Thymus (tissue), 11 donors: ENCODE results near the gene ZNF292. TPM values are rescaled to one million over a fixed set of nuclear protein-coding genes. Genes with fewer than 3 reads are reported as not detected.
A peak's percentile ranks its signal among the peaks of the same experiment; 100 is the strongest.

Source experiments
- DNase-seq, 9 donors: peaks; one replicate each; pipeline ENCODE4 v3.0.0-alpha.2; 2013; ENCODE audit warnings: low spot score in 9 of 9, low read depth in 6 of 9, missing footprints in 1 of 9
- H3K27ac ChIP-seq, 2 donors: one replicate each; pipeline ENCODE4 v1.5.1; 2013; ENCODE audit warnings: control low read depth in 1 of 2, low read depth in 1 of 2, low read length in 1 of 2, mild to moderate bottlenecking in 1 of 2, moderate library complexity in 1 of 2
- H3K27me3 ChIP-seq, 2 donors: one replicate each; pipeline ENCODE4 v1.5.1; 2013; ENCODE audit warnings: low read length in 1 of 2; ENCODE audit not compliant: control insufficient read depth in 2 of 2, insufficient read depth in 1 of 2
- H3K36me3 ChIP-seq, 2 donors: one replicate each; pipeline ENCODE4 v1.5.1; 2013; ENCODE audit warnings: low read length in 1 of 2, mild to moderate bottlenecking in 1 of 2, moderate library complexity in 1 of 2; ENCODE audit not compliant: control insufficient read depth in 2 of 2, insufficient read depth in 2 of 2
- H3K4me1 ChIP-seq, 2 donors: one replicate each; pipeline ENCODE4 v1.5.1; 2013; ENCODE audit warnings: low read length in 2 of 2; ENCODE audit not compliant: control insufficient read depth in 2 of 2, insufficient read depth in 2 of 2
- H3K4me3 ChIP-seq, 2 donors: one replicate each; pipeline ENCODE4 v1.5.1; 2013; ENCODE audit warnings: low read length in 2 of 2, control low read depth in 1 of 2, mild to moderate bottlenecking in 1 of 2
- H3K9me3 ChIP-seq, 2 donors: one replicate each; pipeline ENCODE4 v1.5.1; 2013; ENCODE audit warnings: low read length in 1 of 2, mild to moderate bottlenecking in 1 of 2; ENCODE audit not compliant: control insufficient read depth in 2 of 2, insufficient read depth in 1 of 2
- WGBS: extraction: QIAGEN DNeasy Blood & Tissue Kit; methylation state at CpG from one replicate; pipeline ENCODE4 v1.1.7; 2013; 5-methylcytosine and 5-hydroxymethylcytosine counted together
- polyA plus RNA-seq: library from polyadenylated mRNA; stranded (reverse); fragments of 200-250 nt; gene quantifications from one replicate; pipeline ENCODE4 v1.2.3, GENCODE V29; 2013
- total RNA-seq: library from RNA; stranded (reverse); fragments of 120-200 nt; gene quantifications from one replicate; pipeline ENCODE4 v1.2.4, GENCODE V29; 2013
- donor health status: healthy.

Gene ZNF292
- total and polyA plus RNA-seq, 2 donors: 10.9 to 33.1 TPM

DNA sequence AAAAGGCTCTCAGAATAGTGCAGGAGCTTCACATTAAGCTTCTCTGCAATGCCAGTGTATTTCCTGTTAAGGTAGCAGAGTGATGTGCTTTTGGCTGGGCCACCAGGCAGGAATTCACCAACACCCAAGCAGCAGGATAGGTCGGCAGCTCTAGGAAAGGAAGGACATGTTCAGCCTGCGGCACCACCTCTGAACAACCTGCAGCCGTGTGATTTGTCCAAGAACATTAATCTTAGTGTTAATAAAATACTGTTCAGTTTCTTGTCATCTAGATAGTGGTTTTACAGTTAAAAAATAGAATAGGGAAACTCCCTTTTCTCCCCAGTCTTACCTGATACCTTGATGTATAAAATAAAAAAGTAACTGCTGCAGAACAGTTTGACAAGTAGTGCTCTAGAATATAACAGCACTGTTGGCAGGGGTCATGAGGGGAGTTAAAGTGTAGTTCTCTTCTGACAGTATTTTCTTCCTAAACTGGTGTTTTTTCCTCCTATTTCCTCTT, 18.8 kb downstream of the ZNF292 start:
- Histone ChIP-seq H3K9me3 (no peaks in the 10 kb centered on the region), H3K4me1 (peaks cover 0 to 5% of the 10 kb centered on the region in 2 donors), H3K27me3 (no peaks in the 10 kb centered on the region), H3K27ac (peak overlapping the region in 1 of 2 donors; percentile 61), H3K4me3 (no peak overlapping the region), H3K36me3 (peaks cover under 1 to 5% of the 10 kb centered on the region in 2 donors)
- DNase-seq: no peak
- 43% methylated on average over 3 of the region's 3 CpGs for WGBS

DNA sequence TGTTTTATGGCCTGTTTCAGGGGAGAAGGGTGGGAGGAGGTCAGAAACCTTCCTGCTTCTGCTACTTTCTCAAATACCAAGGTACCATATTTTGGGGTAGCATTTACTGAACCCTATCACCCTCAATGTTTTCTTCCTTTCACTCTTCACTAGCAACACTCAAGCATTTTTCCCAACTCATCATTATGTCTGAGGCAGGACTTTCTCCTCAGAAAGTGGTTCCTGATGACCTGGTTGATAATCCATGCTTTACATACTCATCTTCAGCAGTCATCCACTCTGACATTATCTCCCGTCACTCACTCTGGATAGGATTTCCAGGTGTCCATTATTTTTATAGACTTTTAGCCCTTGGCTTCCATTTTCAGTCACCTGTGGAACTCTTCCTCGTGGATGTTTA, 21.1 kb downstream of the ZNF292 start:
- H3K27me3 ChIP-seq: no peaks in the 10 kb centered on the region
- H3K27ac ChIP-seq: no peak overlapping the region
- no peak for DNase-seq
- peaks cover 0 to 5% of the 10 kb centered on the region in 2 donors for H3K4me1 ChIP-seq
- H3K9me3 ChIP-seq: no peaks in the 10 kb centered on the region
- H3K36me3 ChIP-seq: peaks cover 7 to 18% of the 10 kb centered on the region in 2 donors
- no peak overlapping the region for H3K4me3 ChIP-seq
- 98% methylated on average over 2 of the region's 2 CpGs for WGBS

DNA sequence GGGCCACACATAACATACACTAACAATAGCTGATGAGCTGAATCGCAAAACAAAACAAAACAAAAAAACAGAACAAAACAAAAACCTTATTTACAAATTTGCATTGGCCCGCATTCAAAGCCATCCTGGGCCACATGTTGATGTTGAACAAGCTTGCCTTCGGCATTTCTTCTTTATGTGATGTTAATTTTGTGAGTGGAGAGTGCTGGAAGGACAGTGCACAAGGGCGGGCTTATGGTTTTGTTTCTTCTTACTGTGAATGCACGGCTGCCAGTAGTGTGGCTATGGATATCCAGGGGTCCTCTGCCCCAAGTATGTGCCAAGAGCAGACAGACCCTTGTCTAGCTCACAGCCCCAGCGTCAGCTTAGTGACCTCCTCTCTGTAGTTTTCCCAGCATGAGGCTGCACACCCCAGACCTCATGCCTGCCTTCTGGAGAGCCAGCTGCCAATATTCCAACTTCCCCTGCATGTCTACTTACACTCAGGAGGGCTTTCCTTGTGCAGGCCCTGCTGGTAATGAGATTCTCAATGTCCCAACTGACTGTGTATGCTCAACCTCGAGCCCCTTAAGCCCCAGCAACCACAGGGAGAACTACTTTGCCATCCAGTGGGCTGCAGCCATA, 24.9 kb downstream of the ZNF292 start:
- Histone ChIP-seq H3K27ac (no peak overlapping the region), H3K27me3 (no peaks in the 10 kb centered on the region), H3K9me3 (no peaks in the 10 kb centered on the region), H3K4me3 (no peak overlapping the region), H3K4me1 (no peaks in the 10 kb centered on the region), H3K36me3 (peaks cover 7 to 27% of the 10 kb centered on the region in 2 donors)
- no peak for DNase-seq
- WGBS: 98% methylated on average over 7 of the region's 7 CpGs

DNA sequence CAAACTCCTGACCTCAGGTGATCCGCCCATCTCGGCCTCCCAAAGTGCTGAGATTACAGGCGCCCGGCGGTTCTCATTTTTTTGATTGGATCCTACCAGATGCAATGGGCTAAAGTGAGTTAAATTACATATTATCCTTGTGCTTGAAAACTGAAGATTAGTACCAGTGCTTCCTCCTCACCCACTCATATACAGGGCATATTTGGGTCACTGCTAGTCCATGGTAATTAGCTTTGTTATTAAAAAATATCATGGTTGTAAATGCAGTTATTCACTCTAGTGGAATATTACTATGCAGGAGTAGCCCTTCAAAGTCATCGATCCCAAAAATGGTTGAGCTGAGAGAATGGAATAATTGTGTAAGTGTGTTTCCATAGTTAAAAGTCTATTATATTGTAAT, 26.5 kb downstream of the ZNF292 start:
- H3K27ac ChIP-seq: no peak overlapping the region
- H3K27me3 ChIP-seq: no peaks in the 10 kb centered on the region
- WGBS: 99% methylated on average over 6 of the region's 6 CpGs
- no peaks in the 10 kb centered on the region for H3K4me1 ChIP-seq
- H3K36me3 ChIP-seq: peaks cover 11 to 36% of the 10 kb centered on the region in 2 donors
- DNase-seq: no peak
- no peak overlapping the region for H3K4me3 ChIP-seq
- no peaks in the 10 kb centered on the region for H3K9me3 ChIP-seq

DNA sequence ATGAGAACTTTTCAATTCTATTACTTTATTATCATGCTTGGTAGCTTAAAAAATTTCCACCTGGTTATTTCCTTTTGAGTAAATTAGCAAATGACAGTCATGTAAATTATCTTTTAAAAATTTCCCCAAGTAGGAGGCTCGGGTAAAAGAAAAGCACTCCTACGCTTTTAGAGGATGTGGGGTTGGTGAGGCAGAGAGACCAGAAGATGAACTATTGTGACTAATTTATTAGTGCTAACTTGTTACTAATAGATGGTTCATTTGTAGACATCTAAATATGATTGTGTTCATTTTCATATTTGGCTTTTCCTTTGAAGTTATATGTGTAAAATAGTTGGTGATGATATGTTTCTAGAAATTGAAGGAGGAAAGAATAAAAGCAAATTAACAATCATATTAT, 27.0 kb downstream of the ZNF292 start:
- WGBS: 96% methylated on average over 2 of the region's 2 CpGs
- Histone ChIP-seq H3K4me1 (no peaks in the 10 kb centered on the region), H3K27me3 (no peaks in the 10 kb centered on the region), H3K4me3 (no peak overlapping the region), H3K27ac (no peak overlapping the region), H3K9me3 (no peaks in the 10 kb centered on the region), H3K36me3 (peaks cover 11 to 36% of the 10 kb centered on the region in 2 donors)
- DNase-seq: no peak

DNA sequence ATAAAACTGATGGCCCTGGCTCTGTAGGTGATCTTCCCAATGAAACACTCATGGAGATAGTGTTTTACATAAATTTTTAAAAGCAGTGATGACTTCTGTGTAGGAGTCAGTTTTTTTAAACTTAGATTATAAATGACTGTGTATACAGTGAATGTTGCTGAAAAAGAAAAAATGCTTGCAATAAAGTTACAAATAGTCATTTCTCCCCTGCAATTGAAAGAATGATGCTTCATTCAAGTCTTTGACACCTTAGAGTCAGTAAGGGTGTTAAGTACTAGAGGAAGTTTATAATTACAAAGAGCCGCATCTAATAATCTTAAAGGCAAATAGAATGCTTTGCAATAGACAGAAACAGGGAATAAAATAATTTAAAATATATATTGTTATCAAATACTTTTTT, 27.6 kb downstream of the ZNF292 start:
- H3K4me1 ChIP-seq: no peaks in the 10 kb centered on the region
- no peaks in the 10 kb centered on the region for H3K27me3 ChIP-seq
- peaks cover 11 to 36% of the 10 kb centered on the region in 2 donors for H3K36me3 ChIP-seq
- 96% methylated on average over 1 of the region's 1 CpG for WGBS
- H3K27ac ChIP-seq: no peak overlapping the region
- H3K4me3 ChIP-seq: no peak overlapping the region
- no peak for DNase-seq
- no peaks in the 10 kb centered on the region for H3K9me3 ChIP-seq

DNA sequence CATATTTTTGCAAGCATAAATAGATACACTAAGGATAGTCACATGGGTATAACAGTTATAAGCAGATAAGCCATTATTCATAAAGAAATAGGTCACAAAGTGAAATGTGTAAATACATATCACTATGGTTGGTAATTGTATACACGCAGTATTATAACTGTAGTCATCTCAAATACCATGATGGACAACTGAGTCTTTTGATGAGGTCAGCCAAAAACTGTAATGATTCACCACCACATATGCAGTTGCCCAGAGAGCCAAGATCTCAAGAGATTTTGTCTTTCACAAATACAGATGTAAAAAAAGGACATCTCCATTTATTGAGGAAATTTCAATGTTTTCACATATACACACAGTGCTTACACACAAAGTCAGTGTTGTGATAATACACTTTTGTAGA, 28.3 kb downstream of the ZNF292 start:
- H3K27ac ChIP-seq: no peak overlapping the region
- H3K36me3 ChIP-seq: peaks cover 11 to 36% of the 10 kb centered on the region in 2 donors
- no peaks in the 10 kb centered on the region for H3K27me3 ChIP-seq
- H3K4me1 ChIP-seq: no peaks in the 10 kb centered on the region
- DNase-seq: no peak
- no peak overlapping the region for H3K4me3 ChIP-seq
- no peaks in the 10 kb centered on the region for H3K9me3 ChIP-seq
- WGBS: 97% methylated on average over 1 of the region's 1 CpG

DNA sequence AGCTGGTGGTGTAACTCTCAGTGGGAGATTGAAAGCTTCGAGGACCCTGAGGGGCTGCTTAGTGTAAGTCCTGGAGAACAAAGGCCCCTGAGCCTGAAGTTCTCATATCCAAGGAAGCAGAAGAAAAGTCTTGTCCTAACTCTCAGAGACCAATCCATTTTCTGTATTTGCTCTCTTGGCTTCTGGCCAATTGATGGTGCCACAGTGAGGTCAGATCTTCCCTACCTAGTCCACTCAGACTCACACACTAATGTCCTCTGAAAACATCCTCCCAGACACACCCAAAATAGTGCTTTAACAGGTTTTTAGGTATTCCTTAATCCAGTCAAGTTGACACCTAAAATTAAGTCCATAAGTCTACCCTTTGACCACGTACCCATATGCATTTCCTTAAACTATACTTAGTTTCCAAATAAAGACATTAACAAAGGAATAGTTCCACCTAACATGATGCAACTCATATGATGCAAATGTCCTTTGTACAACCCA, 29.4 kb downstream of the ZNF292 start:
- Histone ChIP-seq H3K36me3 (peaks cover 8 to 35% of the 10 kb centered on the region in 2 donors), H3K27me3 (no peaks in the 10 kb centered on the region), H3K4me3 (no peak overlapping the region), H3K27ac (no peak overlapping the region), H3K9me3 (no peaks in the 10 kb centered on the region), H3K4me1 (no peaks in the 10 kb centered on the region)
- WGBS: 99% methylated on average over 2 of the region's 2 CpGs
- DNase-seq: no peak

DNA sequence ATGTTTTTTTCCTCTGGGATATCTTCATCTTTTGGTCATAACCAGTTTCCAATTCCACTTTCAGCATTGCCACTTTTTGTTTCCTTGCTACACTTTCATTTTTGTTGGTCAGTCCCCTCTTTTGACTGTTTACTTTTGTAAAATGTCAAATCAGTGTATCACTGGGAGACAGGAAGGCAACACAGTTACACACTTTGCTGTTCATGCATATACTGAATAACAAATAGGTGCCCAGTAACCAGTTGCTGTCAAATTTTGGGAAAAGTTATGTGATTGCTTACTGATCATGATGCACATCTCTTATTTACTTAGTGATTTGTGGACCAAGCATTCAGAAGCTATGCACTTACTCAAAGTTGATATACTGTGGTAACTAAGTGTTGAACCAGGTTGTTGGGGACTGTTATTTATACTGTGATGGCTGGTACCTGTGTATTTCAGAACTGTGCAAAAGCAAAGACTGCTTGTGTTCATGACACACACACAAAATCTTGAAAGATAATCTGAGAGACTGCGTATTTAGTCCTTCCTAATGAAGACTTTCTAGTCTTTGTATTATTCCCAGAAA, 41.0 kb downstream of the ZNF292 start:
- WGBS: 95% methylated on average over 1 of the region's 1 CpG
- Histone ChIP-seq H3K27ac (no peak overlapping the region), H3K9me3 (no peaks in the 10 kb centered on the region), H3K4me1 (no peaks in the 10 kb centered on the region), H3K4me3 (no peak overlapping the region), H3K36me3 (no peaks in the 10 kb centered on the region), H3K27me3 (no peaks in the 10 kb centered on the region)
- DNase-seq: no peak
